Activated CD4-positive, alpha-beta T cell treated with anti-CD3 and anti-CD28 coated beads, Interleukin-10, Interleukin-2, amounts not matched to agents 100 ng/mL and 50 ng/mL, durations not matched to agents 16 hours and 8 hours (primary cell): ENCODE data around the gene TADA1.
A peak's percentile ranks its signal among the peaks of the same experiment; 100 is the strongest.
"Not testable (repeated sequence)": the region's sequence is repeated elsewhere in the genome, so short reads cannot be mapped to it uniquely, and the experiment has no call there.

Experiments
- DNase-seq: peaks from one replicate; pipeline ENCODE4 v3.0.0-alpha.2; 2020

Gene TADA1

DNA sequence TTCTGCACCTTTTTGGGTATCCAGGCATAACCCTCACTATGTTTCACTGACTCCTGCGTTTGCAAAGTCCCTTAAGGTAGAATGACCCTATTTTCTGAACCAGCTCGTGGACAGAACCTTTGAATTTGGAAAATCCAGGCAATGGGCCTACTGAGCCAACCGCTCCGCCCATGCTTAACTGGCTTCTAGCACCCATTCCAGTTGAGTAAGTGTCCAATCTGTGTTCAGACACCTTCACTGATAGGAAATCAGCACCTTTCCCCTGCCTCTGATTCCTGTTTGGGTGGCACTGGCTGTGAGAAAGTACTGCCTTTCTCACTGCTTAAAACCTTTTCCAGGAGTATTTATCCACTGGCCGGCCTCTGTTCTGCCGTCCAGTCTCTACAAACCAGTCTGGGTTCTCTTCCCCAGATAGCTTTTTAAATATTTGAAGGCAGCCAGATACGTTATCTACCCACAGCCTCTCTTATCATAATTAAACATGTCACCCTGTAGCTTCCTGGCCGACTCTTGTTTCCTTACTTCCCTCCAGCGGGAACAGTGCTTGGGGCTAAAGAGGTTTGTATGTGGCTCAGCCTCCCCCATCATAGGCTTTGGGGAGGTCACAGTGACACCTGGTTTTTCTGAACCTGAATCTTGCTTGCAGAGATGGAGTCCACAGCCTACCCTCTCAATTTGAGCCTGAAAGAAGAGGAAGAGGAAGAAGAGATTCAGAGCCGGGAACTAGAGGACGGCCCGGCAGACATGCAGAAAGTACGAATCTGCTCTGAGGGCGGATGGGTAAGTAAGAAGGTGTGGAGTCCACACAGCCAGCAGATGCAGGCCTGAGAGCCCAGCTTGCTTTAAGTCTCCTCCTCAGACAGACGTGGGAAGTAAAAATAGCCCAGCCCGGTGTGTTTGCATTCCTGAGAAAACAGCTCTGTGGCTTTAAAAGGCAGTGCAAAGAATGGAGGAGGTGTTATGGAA is 35.5 kb downstream of the TADA1 start:
- DNase-seq, result no peak

DNA sequence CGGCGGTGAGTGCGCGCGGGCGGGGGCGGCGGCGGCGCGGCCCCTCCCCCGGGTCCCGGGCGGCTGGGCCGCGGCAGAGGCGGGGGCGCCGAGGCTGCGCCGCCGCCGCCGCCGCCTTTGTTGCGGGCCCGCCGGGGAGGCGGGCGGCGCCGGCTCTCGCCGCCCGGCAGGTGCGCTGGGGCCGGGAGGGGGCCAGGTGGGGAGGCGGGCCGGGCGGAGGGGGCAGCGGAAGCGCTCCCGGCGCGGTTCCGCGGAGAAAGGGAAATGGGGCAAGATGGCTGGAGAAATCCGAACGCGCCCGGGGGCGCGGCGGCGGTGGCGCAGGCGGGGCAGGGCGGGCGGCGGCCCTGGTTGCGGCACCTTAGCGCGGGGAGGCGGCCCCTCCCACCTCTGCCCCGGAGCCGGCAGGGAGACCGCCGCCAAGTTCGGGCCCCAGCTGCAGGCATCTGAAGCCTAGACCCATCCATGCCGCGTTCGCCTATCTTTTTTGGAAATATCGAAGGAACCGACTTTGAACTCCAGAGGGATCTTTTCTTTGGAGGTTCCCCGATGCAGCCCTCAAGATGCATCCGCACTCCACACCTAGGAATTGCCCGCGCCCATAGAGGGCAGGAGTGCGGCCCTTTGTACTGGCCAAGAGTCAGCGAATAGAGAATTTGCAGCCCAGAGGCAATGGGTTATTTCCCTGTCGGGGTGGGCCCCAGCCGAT is 36.3 kb downstream of the TADA1 start:
- DNase-seq, result peak; percentile 59

- peak; percentile 93 for DNase-seq
Measured at GRCh38 chr1:166838766-166839599, 37.1 kb downstream of the TADA1 start, which contains the start of gene POGK. Gene POGK (plus strand): TSS chr1:166839475. CDS start chr1:166840957, 1,482 bp downstream.

GRCh38 chr1:166836733-166837132 is 39.3 kb downstream of the TADA1 start:
- DNase-seq, result no peak

DNA sequence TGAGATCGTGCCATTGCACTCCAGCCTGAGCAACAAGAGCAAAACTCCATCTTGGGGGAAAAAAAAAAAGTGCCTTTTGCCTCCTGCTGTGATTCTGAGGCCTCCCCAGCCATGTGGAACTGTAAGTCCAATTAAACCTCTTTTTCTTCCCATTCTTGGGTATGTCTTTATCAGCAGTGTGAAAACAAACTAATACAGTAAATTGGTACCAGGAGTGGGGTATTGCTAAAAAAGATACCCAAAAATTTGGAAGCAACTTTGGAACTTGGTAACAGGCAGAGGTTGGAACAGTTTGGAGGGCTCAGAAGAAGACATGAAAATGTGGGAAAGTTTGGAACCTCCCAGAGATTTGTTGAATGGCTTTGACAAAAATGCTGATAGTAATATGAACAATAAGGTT is 46.3 kb downstream of the TADA1 start:
- not testable (repeated sequence) for DNase-seq

DNA sequence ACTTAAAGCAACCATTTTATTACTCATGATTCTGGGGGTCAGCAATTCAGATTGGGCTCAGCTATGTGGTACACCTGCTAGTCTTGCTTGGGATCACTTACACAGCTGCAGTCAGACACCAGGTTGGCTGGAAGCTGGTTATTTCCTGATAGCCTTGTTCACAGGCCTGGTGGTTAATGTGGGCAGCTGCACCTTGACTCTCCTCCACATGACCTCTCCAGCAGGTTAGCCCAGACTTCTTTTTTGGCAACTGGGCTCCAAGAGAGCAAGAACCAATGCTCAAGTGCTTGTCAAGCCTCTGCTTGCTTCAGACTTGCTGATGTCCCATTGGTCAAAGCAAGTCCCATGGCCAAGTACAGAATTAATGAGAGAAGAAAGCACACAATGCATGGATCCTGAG is 48.6 kb downstream of the TADA1 start:
- no peak for DNase-seq

DNA sequence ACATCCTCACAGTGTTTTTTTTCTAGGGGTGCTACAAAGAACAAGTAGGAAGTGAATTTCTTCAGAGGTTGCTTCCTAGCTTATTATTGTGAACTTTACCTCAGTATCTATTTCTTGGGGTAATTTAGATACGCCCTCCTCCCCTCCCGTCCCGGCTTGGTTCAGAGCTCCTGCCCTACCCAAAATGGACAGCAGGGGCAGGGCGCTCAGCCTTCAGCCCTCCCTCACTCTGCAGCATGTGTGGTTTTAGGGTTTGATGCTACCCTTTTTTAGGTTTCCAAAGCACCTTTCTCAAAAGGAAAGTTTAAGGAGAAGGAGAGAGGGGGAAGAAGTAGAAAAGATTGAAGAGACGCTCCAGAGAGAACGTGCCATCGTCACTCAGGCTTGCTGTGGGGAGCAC is 53.7 kb downstream of the TADA1 start:
- DNase-seq, result no peak

DNA sequence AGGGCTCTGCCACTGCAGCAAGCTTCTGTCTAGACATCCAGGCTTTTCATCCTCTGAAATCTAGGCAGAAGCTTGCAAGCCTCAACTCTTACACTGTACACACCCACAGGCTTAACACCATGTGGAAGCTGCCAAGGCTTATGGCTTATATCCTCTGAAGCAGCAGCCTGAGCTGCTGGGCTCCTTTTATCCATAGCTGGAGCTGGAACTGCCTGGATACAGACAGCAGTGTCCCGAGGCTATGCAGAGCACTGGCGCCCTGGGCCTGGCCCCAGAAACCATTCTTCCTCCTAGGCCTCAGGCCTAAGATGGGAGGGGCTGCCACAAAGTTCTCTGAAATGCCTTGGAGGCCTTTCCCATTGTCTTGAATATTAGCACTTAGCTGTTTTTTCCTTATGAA is 56.1 kb downstream of the TADA1 start:
- DNase-seq, result no peak

GRCh38 chr1:166814611-166815010 is 61.5 kb downstream of the TADA1 start:
- no peak for DNase-seq

GRCh38 chr1:166813508-166814223 is 62.4 kb downstream of the TADA1 start:
- no peak for DNase-seq

- DNase-seq, result no peak
Measured at GRCh38 chr1:166811691-166812090, 64.4 kb downstream of the TADA1 start.

GRCh38 chr1:166808952-166809351 is 67.1 kb downstream of the TADA1 start:
- no peak for DNase-seq
